Osteoblast (primary cell): Measurements from ENCODE around the gene CBLB. TPM values are rescaled to one million over a fixed set of nuclear protein-coding genes. Genes with fewer than 3 reads are reported as not detected.

Experiments used
- DNase-seq: peaks from one replicate; pipeline ENCODE4 v3.0.0; 2011; ENCODE audit warnings: low spot score, mixed read lengths; ENCODE audit not compliant: insufficient read length; ENCODE audit errors: missing footprints
- H2AFZ ChIP-seq: 2 replicates; pipeline ENCODE4 v1.6.0; 2011; ENCODE audit warnings: mild to moderate bottlenecking, low read length
- H3K27ac ChIP-seq: 2 replicates; pipeline ENCODE4 v1.5.1; 2011; ENCODE audit warnings: mild to moderate bottlenecking, low read depth, low read length, moderate library complexity
- H3K27me3 ChIP-seq: 2 replicates; pipeline ENCODE4 v1.6.0; 2012; ENCODE audit warnings: mild to moderate bottlenecking, control low read depth, inconsistent platforms, low read length, moderate library complexity; ENCODE audit not compliant: insufficient read depth
- H3K36me3 ChIP-seq: 2 replicates; pipeline ENCODE4 v1.5.1; 2011; ENCODE audit warnings: mild to moderate bottlenecking, low read length, control low read depth, moderate library complexity; ENCODE audit not compliant: insufficient read depth
- H3K4me1 ChIP-seq: 2 replicates; pipeline ENCODE4 v1.5.1; 2011; ENCODE audit warnings: mild to moderate bottlenecking, low read length, control low read depth, moderate library complexity; ENCODE audit not compliant: insufficient read depth
- H3K4me2 ChIP-seq: 2 replicates; pipeline ENCODE4 v1.6.0; 2011; ENCODE audit warnings: mild to moderate bottlenecking, low read length; ENCODE audit not compliant: insufficient read depth
- H3K4me3 ChIP-seq: fragments of 200-600 bp; sonication (generic); 3 replicates; pipeline ENCODE4 v1.5.1; 2012; ENCODE audit warnings: mild to moderate bottlenecking, low read length, inconsistent platforms; ENCODE audit not compliant: insufficient read depth
- H3K79me2 ChIP-seq: 2 replicates; pipeline ENCODE4 v1.6.0; 2012; ENCODE audit warnings: mild to moderate bottlenecking, low read length, control low read depth, inconsistent platforms; ENCODE audit not compliant: insufficient read depth
- H3K9me3 ChIP-seq: 2 replicates; pipeline ENCODE4 v1.5.1; 2011; ENCODE audit warnings: low read depth, low read length, control low read depth
- H4K20me1 ChIP-seq: 2 replicates; pipeline ENCODE4 v1.6.0; 2012; ENCODE audit warnings: mild to moderate bottlenecking, low read length, control low read depth; ENCODE audit not compliant: insufficient read depth
- total RNA-seq: library from RNA; depleted of rRNA; stranded (reverse); fragments of >200 nt; gene quantifications from 2 replicates; pipeline ENCODE4 v1.2.3, GENCODE V29; 2012
- TF ChIP-seq, protein P1 (sequence below): IDR thresholded peaks from 2 replicates; pipeline ENCODE4 v1.5.1; 2011; ENCODE audit warnings: mild to moderate bottlenecking, low read depth, low read length, moderate library complexity; ENCODE audit errors: extremely low read depth

CBLB gene
- total RNA-seq, 1 donor, result 128 TPM

DNA sequence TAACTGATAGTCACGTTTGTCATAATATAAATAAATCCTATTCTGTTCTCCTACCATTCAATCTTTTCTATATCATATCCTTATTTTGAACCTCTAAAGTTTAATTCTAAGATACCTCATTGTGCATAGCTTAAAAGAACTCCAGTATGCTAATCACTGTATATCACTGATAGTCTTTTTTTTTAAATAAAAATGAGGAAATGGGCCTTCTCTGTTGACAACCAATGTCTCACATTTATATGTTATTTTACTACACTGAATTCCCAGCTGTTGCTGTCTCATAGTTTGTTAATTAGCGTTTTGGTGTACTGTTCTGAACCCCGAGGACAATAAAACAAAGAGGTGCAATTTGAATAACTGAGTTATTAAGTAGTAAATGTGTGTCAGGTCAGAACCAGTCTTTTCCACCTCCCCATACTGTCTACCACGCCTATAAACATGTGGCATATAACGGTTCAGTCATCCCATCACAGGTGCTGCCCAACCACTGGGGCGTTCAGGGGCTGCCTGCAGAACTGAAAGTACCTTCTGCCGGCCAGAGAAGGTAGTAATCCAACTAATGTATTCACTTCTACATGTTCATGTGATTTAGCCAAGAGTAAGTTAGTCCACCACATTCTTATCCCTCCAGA is 14.9 kb downstream of the CBLB start:
- Histone ChIP-seq H3K9me3 (no peaks in the 10 kb centered on the region), H3K27ac (no peak overlapping the region), H3K79me2 (peaks cover 95% of the 10 kb centered on the region)

GRCh38 chr3:105851582-105851981 is 17.2 kb downstream of the CBLB start:
- Histone ChIP-seq H3K36me3 (peaks cover 84% of the 10 kb centered on the region), H3K4me1 (peaks cover 21% of the 10 kb centered on the region), H3K9me3 (no peaks in the 10 kb centered on the region), H3K4me2 (no peak overlapping the region), H3K27ac (no peak overlapping the region), H3K27me3 (no peaks in the 10 kb centered on the region), H3K4me3 (no peak overlapping the region), H3K79me2 (peaks cover 95% of the 10 kb centered on the region), H2AFZ (no peak overlapping the region), H4K20me1 (peaks cover 9% of the 10 kb centered on the region)
- TF ChIP-seq, protein P1, sequence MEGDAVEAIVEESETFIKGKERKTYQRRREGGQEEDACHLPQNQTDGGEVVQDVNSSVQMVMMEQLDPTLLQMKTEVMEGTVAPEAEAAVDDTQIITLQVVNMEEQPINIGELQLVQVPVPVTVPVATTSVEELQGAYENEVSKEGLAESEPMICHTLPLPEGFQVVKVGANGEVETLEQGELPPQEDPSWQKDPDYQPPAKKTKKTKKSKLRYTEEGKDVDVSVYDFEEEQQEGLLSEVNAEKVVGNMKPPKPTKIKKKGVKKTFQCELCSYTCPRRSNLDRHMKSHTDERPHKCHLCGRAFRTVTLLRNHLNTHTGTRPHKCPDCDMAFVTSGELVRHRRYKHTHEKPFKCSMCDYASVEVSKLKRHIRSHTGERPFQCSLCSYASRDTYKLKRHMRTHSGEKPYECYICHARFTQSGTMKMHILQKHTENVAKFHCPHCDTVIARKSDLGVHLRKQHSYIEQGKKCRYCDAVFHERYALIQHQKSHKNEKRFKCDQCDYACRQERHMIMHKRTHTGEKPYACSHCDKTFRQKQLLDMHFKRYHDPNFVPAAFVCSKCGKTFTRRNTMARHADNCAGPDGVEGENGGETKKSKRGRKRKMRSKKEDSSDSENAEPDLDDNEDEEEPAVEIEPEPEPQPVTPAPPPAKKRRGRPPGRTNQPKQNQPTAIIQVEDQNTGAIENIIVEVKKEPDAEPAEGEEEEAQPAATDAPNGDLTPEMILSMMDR, result no peak
- DNase-seq, result no peak

More for the DNA sequence above, 14.9 kb downstream of the CBLB start:
- no peak overlapping the region for H3K4me3 ChIP-seq
- no peak overlapping the region for H3K4me2 ChIP-seq
- no peak overlapping the region for H2AFZ ChIP-seq
- TF ChIP-seq, protein P1, result no peak
- H3K27me3 ChIP-seq, result no peaks in the 10 kb centered on the region
- no peaks in the 10 kb centered on the region for H3K4me1 ChIP-seq
- H3K36me3 ChIP-seq, result peaks cover 93% of the 10 kb centered on the region
- peaks cover 26% of the 10 kb centered on the region for H4K20me1 ChIP-seq
- DNase-seq, result no peak

- H3K36me3 ChIP-seq, result peaks cover 81% of the 10 kb centered on the region
- DNase-seq, result no peak
- TF ChIP-seq, protein P1, result no peak
- H3K9me3 ChIP-seq, result no peaks in the 10 kb centered on the region
- no peak overlapping the region for H3K4me3 ChIP-seq
- no peak overlapping the region for H3K27ac ChIP-seq
- H3K27me3 ChIP-seq, result no peaks in the 10 kb centered on the region
- H3K4me2 ChIP-seq, result no peak overlapping the region
- peaks cover 9% of the 10 kb centered on the region for H4K20me1 ChIP-seq
- peaks cover 21% of the 10 kb centered on the region for H3K4me1 ChIP-seq
- no peak overlapping the region for H2AFZ ChIP-seq
- H3K79me2 ChIP-seq, result peaks cover 95% of the 10 kb centered on the region
Observed at GRCh38 chr3:105851176-105851575, 17.6 kb downstream of the CBLB start.

DNA sequence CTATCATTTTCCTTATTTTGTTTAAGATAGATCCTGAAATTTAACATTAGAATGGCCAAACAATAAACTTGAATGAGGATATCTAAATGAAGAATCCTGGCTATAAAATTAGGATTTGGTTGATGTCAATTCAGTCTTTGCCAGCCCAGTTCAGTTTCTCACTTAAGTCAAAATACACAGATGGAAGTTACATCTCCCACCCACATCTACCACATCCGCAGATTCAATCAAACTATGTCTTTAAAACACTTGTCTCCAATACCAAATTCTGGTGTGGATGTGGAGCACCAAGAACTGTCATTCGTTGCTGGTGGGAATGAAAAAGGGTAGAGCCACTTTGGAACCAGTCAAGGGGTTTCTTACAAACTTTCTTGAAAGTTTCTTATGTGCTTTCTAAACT is 18.2 kb downstream of the CBLB start:
- DNase-seq, result no peak
- Histone ChIP-seq H3K27me3 (no peaks in the 10 kb centered on the region), H3K36me3 (peaks cover 77% of the 10 kb centered on the region), H3K4me1 (peaks cover 21% of the 10 kb centered on the region), H3K4me3 (no peak overlapping the region), H3K9me3 (no peaks in the 10 kb centered on the region), H3K27ac (no peak overlapping the region), H3K4me2 (no peak overlapping the region), H4K20me1 (peaks cover 9% of the 10 kb centered on the region), H2AFZ (no peak overlapping the region), H3K79me2 (peaks cover 93% of the 10 kb centered on the region)
- TF ChIP-seq, protein P1, result no peak
